HepG2 (cell line): ENCODE measurements around the gene UCP2. TPM values are rescaled to one million over a fixed set of nuclear protein-coding genes. Genes with fewer than 3 reads are reported as not detected.

Experiments used
- ARID3A ChIP-seq: IDR thresholded peaks from 2 replicates; pipeline ENCODE4 v1.6.1; 2012; ENCODE audit warnings: low read depth, low read length, improper control_type of control experiment
- BRCA1 ChIP-seq: sonication (generic); formaldehyde crosslinking; IDR thresholded peaks from 2 replicates; pipeline ENCODE4 v1.4.0; 2020; ENCODE audit warnings: missing genetic modification reagents
- DDIT3 ChIP-seq: sonication (generic); formaldehyde crosslinking; IDR thresholded peaks from 2 replicates; pipeline ENCODE4 v1.4.0; 2020; ENCODE audit warnings: mild to moderate bottlenecking, missing genetic modification reagents
- FOXO4 ChIP-seq: sonication (generic); formaldehyde crosslinking; conservative IDR thresholded peaks from 2 replicates; pipeline ENCODE4 v1.8.1; 2023; ENCODE audit warnings: missing genetic modification reagents
- GLMP ChIP-seq: sonication (generic); formaldehyde crosslinking; IDR thresholded peaks from 2 replicates; pipeline ENCODE4 v1.9.0; 2021; ENCODE audit warnings: missing genetic modification reagents, mild to moderate bottlenecking, borderline replicate concordance
- HOMEZ ChIP-seq: IDR thresholded peaks from 2 replicates; pipeline ENCODE4 v1.6.1; 2016; ENCODE audit warnings: low read depth
- ISX ChIP-seq: sonication (generic); formaldehyde crosslinking; conservative IDR thresholded peaks from 2 replicates; pipeline ENCODE4 v1.5.0; 2020; ENCODE audit warnings: missing genetic modification reagents
- RBM22 ChIP-seq: fragments of 200-400 bp; formaldehyde crosslinking; optimal IDR thresholded peaks from 2 replicates; pipeline ENCODE3; 2017; ENCODE audit warnings: mild to moderate bottlenecking, low read length, moderate library complexity
- RELA ChIP-seq: sonication (generic); formaldehyde crosslinking; IDR thresholded peaks from 2 replicates; pipeline ENCODE4 v1.4.0; 2020; ENCODE audit warnings: missing genetic modification reagents
- REPIN1 ChIP-seq: sonication (generic); formaldehyde crosslinking; IDR thresholded peaks from 2 replicates; pipeline ENCODE4 v1.8.0; 2022; ENCODE audit warnings: missing genetic modification reagents, low read depth, mild to moderate bottlenecking, borderline replicate concordance
- RFXANK ChIP-seq: IDR thresholded peaks from 2 replicates; pipeline ENCODE4 v1.6.1; 2016
- SIX1 ChIP-seq: sonication (generic); formaldehyde crosslinking; IDR thresholded peaks from 2 replicates; pipeline ENCODE4 v1.4.0; 2020; ENCODE audit warnings: missing genetic modification reagents, borderline replicate concordance
- TEF ChIP-seq: sonication (generic); formaldehyde crosslinking; IDR thresholded peaks from 2 replicates; pipeline ENCODE4 v1.5.0; 2020; ENCODE audit warnings: missing genetic modification reagents
- ZBTB7A ChIP-seq: sonication (generic); formaldehyde crosslinking; IDR thresholded peaks from 2 replicates; pipeline ENCODE4 v1.8.0; 2022; ENCODE audit warnings: mild to moderate bottlenecking, missing genetic modification reagents
- ZFP82 ChIP-seq: sonication (generic); formaldehyde crosslinking; IDR thresholded peaks from 2 replicates; pipeline ENCODE4 v1.5.1; 2020; ENCODE audit warnings: mild to moderate bottlenecking, missing genetic modification reagents, borderline replicate concordance
- ZKSCAN8 ChIP-seq: IDR thresholded peaks from 2 replicates; pipeline ENCODE4 v1.6.1; 2016; ENCODE audit warnings: borderline replicate concordance, missing genetic modification reagents, missing compliant biosample characterization
- ZNF260 ChIP-seq: sonication (generic); formaldehyde crosslinking; IDR thresholded peaks from 2 replicates; pipeline ENCODE4 v1.4.0; 2020; ENCODE audit warnings: missing genetic modification reagents, low read depth, mild to moderate bottlenecking, borderline replicate concordance
- ZNF382 ChIP-seq: sonication (generic); formaldehyde crosslinking; IDR thresholded peaks from 2 replicates; pipeline ENCODE4 v1.5.0; 2020; ENCODE audit warnings: missing genetic modification reagents, mild to moderate bottlenecking, borderline replicate concordance
- ZNF546 ChIP-seq: sonication (generic); formaldehyde crosslinking; conservative IDR thresholded peaks from 2 replicates; pipeline ENCODE4 v1.8.1; 2023; ENCODE audit warnings: mild to moderate bottlenecking, missing genetic modification reagents
- ZNF552 ChIP-seq: sonication (generic); formaldehyde crosslinking; IDR thresholded peaks from 2 replicates; pipeline ENCODE4 v1.9.0; 2022; ENCODE audit warnings: missing genetic modification reagents, mild to moderate bottlenecking, borderline replicate concordance
- ZNF713 ChIP-seq: sonication (generic); formaldehyde crosslinking; IDR thresholded peaks from 2 replicates; pipeline ENCODE4 v1.4.0; 2020; ENCODE audit warnings: mild to moderate bottlenecking, missing genetic modification reagents
- ZNF768 ChIP-seq: sonication (generic); formaldehyde crosslinking; IDR thresholded peaks from 2 replicates; pipeline ENCODE4 v1.4.0; 2020; ENCODE audit warnings: missing genetic modification reagents
- ZNF788 ChIP-seq: sonication (generic); formaldehyde crosslinking; IDR thresholded peaks from 2 replicates; pipeline ENCODE4 v1.5.0; 2020; ENCODE audit warnings: mild to moderate bottlenecking, missing genetic modification reagents, borderline replicate concordance
- polyA plus RNA-seq, 8 experiments: library from polyadenylated mRNA; depleted of rRNA in 3 of 8; stranded (reverse) in 7 of 8; unstranded in 1 of 8; fragments of >200 nt; fragmentation: Illumina TruSeq in 4 of 8; extraction: Trizol in 4 of 8; gene quantifications; 2 replicates each; pipeline versions ENCODE4 v1.2.1 to v1.2.3, GENCODE V29; 2011 to 2016; ENCODE audit warnings: low read depth in 4 of 8, missing spikeins in 1 of 8, mixed read lengths in 1 of 8; ENCODE audit not compliant: insufficient read depth in 1 of 8
- total RNA-seq, 5 experiments: library from RNA; depleted of rRNA; stranded (reverse); fragments of >200 nt; fragmentation: Illumina TruSeq; extraction: Trizol; gene quantifications; 2 replicates each; pipeline ENCODE4 v1.2.3, GENCODE V29; 2016; ENCODE audit warnings: low read depth in 1 of 5

The UCP2 gene
- total and polyA plus RNA-seq, 2 of the 13 experiments (the other 11 are each of a cell fraction or from before 2014, with no cell fraction given) = 2.7 to 3.2 TPM

- TF ChIP-seq REPIN1 (CRISPR knock-in tag) = peak; percentile 67; the same call in 1 of the 2 replicates
- peak; percentile 69 for TF ChIP-seq ZNF788 (CRISPR knock-in tag)
- TF ChIP-seq ZBTB7A = peak; percentile 83; the same call in 1 of the 2 replicates
- TF ChIP-seq ZKSCAN8 (CRISPR knock-in tag) = peak; percentile 54; the same call in 1 of the 2 replicates
- no peak for TF ChIP-seq ZNF382
- TF ChIP-seq ZNF768 (CRISPR knock-in tag) = no peak
- 0 out of 2 replicates have a peak, but pooled peaks have one; percentile 53 for TF ChIP-seq HOMEZ (CRISPR knock-in tag)
- TF ChIP-seq GLMP = no peak
- TF ChIP-seq SIX1 = no peak; the same call in 1 of the 2 replicates
- TF ChIP-seq RELA = no peak
- TF ChIP-seq ISX = 0 out of 2 replicates have a peak, but pooled peaks have one; percentile 75
- no peak for TF ChIP-seq DDIT3
- peak; percentile 80 for TF ChIP-seq BRCA1 (CRISPR knock-in tag)
- TF ChIP-seq ZNF546 (CRISPR knock-in tag) = 0 out of 2 replicates have a peak, but pooled peaks have one; percentile 77
- peak; percentile 47; the same call in 1 of the 2 replicates for TF ChIP-seq ZFP82 (CRISPR knock-in tag)
- TF ChIP-seq RFXANK (CRISPR knock-in tag) = 0 out of 2 replicates have a peak, but pooled peaks have one; percentile 93
- peak; percentile 94 for TF ChIP-seq ZNF552 (CRISPR knock-in tag)
- TF ChIP-seq TEF (CRISPR knock-in tag) = peak; percentile 85
- peak; percentile 29 for TF ChIP-seq RBM22
- TF ChIP-seq ZNF713 (CRISPR knock-in tag) = no peak
- TF ChIP-seq FOXO4 = no peak
- no peak for TF ChIP-seq ARID3A
- TF ChIP-seq ZNF260 (CRISPR knock-in tag) = no peak
These were observed 522 bp upstream of the UCP2 start (continued) for GRCh38 chr11:73982990-73983740.
